CD14-positive monocyte (primary cell): Measurements from ENCODE around the gene IGFBP2. TPM values are rescaled to one million over a fixed set of nuclear protein-coding genes. Genes with fewer than 3 reads are reported as not detected.

Experiments
- DNase-seq, 3 donors: peaks; one replicate each; pipeline ENCODE4 v3.0.0-alpha.2; 2011 to 2022
- H2AFZ ChIP-seq: 2 replicates; pipeline ENCODE4 v1.6.0; 2012; ENCODE audit warnings: mild to moderate bottlenecking, low read depth, low read length, inconsistent platforms; ENCODE audit not compliant: insufficient read depth, poor library complexity, severe bottlenecking
- H3K27ac ChIP-seq, 2 donors: 1 replicate in 1 of 2; 2 replicates in 1 of 2; pipeline ENCODE4 v1.5.1; 2012 to 2013; ENCODE audit warnings: low read length in 2 of 2, control low read depth in 1 of 2, inconsistent platforms in 1 of 2, low read depth in 1 of 2, mild to moderate bottlenecking in 1 of 2
- H3K27me3 ChIP-seq, 2 donors: one replicate each; pipeline versions ENCODE4 v1.6.0 to v1.6.1; 2011 to 2013; ENCODE audit warnings: low read length in 2 of 2; ENCODE audit not compliant: control insufficient read depth in 2 of 2, insufficient read depth in 2 of 2
- H3K36me3 ChIP-seq, 2 donors: replicated peaks in 1 of 2; 1 replicate in 1 of 2; 2 replicates in 1 of 2; pipeline versions ENCODE4 v1.5.1 to v1.6.1; 2012 to 2013; ENCODE audit warnings: low read length in 2 of 2, control low read depth in 1 of 2, inconsistent platforms in 1 of 2, mild to moderate bottlenecking in 1 of 2; ENCODE audit not compliant: insufficient read depth in 2 of 2, control insufficient read depth in 1 of 2
- H3K4me1 ChIP-seq, 2 donors: 1 replicate in 1 of 2; 2 replicates in 1 of 2; pipeline versions ENCODE4 v1.5.1 to v1.6.1; 2012 to 2013; ENCODE audit warnings: low read length in 2 of 2, control low read depth in 1 of 2, inconsistent platforms in 1 of 2, mild to moderate bottlenecking in 1 of 2, moderate library complexity in 1 of 2; ENCODE audit not compliant: insufficient read depth in 2 of 2, control insufficient read depth in 1 of 2
- H3K4me2 ChIP-seq: replicated peaks from 2 replicates; pipeline ENCODE3; 2012; ENCODE audit warnings: low read length, moderate library complexity, mild to moderate bottlenecking; ENCODE audit not compliant: poor library complexity, severe bottlenecking; ENCODE audit errors: extremely low read depth
- H3K4me3 ChIP-seq, 3 experiments: fragments of 200-600 bp in 1 of 3; sonication (generic) in 1 of 3; replicated peaks in 1 of 3; 1 replicate in 2 of 3; 2 replicates in 1 of 3; pipeline ENCODE4 v1.5.1; 2011 to 2013; ENCODE audit warnings: low read length in 3 of 3, mild to moderate bottlenecking in 3 of 3, control low read depth in 2 of 3, low read depth in 2 of 3, inconsistent platforms in 1 of 3, moderate library complexity in 1 of 3
- H3K79me2 ChIP-seq: 2 replicates; pipeline ENCODE4 v1.6.0; 2012; ENCODE audit warnings: mild to moderate bottlenecking, control low read depth, inconsistent platforms, low read length, moderate library complexity; ENCODE audit not compliant: insufficient read depth
- H3K9ac ChIP-seq: 2 replicates; pipeline ENCODE4 v1.6.0; 2017; ENCODE audit warnings: low read length, mild to moderate bottlenecking; ENCODE audit not compliant: insufficient read depth, poor library complexity, severe bottlenecking
- H3K9me3 ChIP-seq, 2 donors: replicated peaks in 1 of 2; 1 replicate in 1 of 2; 2 replicates in 1 of 2; pipeline versions ENCODE4 v1.5.1 to v1.6.1; 2012 to 2013; ENCODE audit warnings: low read length in 2 of 2, control low read depth in 1 of 2; ENCODE audit not compliant: control insufficient read depth in 1 of 2, insufficient read depth in 1 of 2
- H4K20me1 ChIP-seq: 2 replicates; pipeline ENCODE4 v1.6.0; 2012; ENCODE audit warnings: mild to moderate bottlenecking, low read length, control low read depth, moderate library complexity; ENCODE audit not compliant: insufficient read depth
- H3K27ac Mint-ChIP-seq, 7 donors: one replicate each; pipeline ENCODE4 v1.8.0; 2020; ENCODE audit warnings: mild to moderate bottlenecking in 7 of 7, mixed read lengths in 7 of 7, moderate library complexity in 6 of 7, inconsistent platforms in 2 of 7
- H3K27me3 Mint-ChIP-seq, 3 donors: one replicate each; pipeline ENCODE4 v1.8.0; 2021 to 2022; ENCODE audit warnings: low read depth in 3 of 3, mild to moderate bottlenecking in 3 of 3, mixed read lengths in 3 of 3, moderate library complexity in 3 of 3, inconsistent platforms in 1 of 3
- H3K36me3 Mint-ChIP-seq, 2 donors: one replicate each; pipeline ENCODE4 v1.8.0; 2020; ENCODE audit warnings: mixed read lengths in 2 of 2, inconsistent platforms in 1 of 2, mild to moderate bottlenecking in 1 of 2
- H3K4me1 Mint-ChIP-seq: one replicate; pipeline ENCODE4 v1.8.0; 2020; ENCODE audit warnings: mild to moderate bottlenecking, mixed read lengths
- H3K4me3 Mint-ChIP-seq, 2 donors: one replicate each; pipeline ENCODE4 v1.8.0; 2020; ENCODE audit warnings: mild to moderate bottlenecking in 2 of 2, mixed read lengths in 2 of 2, moderate library complexity in 1 of 2
- H3K9me3 Mint-ChIP-seq, 7 donors: one replicate each; pipeline ENCODE4 v1.8.0; 2020 to 2022; ENCODE audit warnings: mixed read lengths in 7 of 7, mild to moderate bottlenecking in 6 of 7, moderate library complexity in 6 of 7, inconsistent platforms in 2 of 7
- CTCF ChIP-seq: fragments of 200-600 bp; IDR thresholded peaks from one replicate; pipeline ENCODE4 v1.8.0; 2022; ENCODE audit warnings: antibody characterized with exemption, mild to moderate bottlenecking
- WGBS: methylation state at CpG from one replicate; pipeline ENCODE4 v1.1.5; 2013; ENCODE audit warnings: missing lambda C conversion rate; ENCODE audit not compliant: insufficient coverage; 5-methylcytosine and 5-hydroxymethylcytosine counted together
- intact Hi-C, 2 donors: fragments of 100-400 bp; cut with micrococcal nuclease; formaldehyde crosslinking; loops; one replicate each; pipeline versions ENCODE4 v1.15.0 to v1.15.1; 2023
- polyA plus RNA-seq, 3 donors: library from polyadenylated mRNA; depleted of rRNA in 1 of 3; unstranded in 2 of 3; stranded (reverse) in 1 of 3; fragments of 300-500 nt in 2 of 3; fragments of >200 nt in 1 of 3; fragmentation: Illumina TruSeq in 2 of 3; gene quantifications; 1 replicate in 2 of 3; 2 replicates in 1 of 3; pipeline ENCODE4 v1.2.3, GENCODE V29; 2012 to 2021

Gene IGFBP2
- polyA plus RNA-seq, 3 donors: 1.6 TPM; not detected in 2

GRCh38 chr2:216644842-216645635 is 11.8 kb downstream of the IGFBP2 start:
- no peak overlapping the region for H3K27ac Mint-ChIP-seq
- Histone ChIP-seq H3K4me2 (no peak overlapping the region), H3K9me3 (no peaks in the 10 kb centered on the region), H2AFZ (no peak overlapping the region), H3K27me3 (no peaks in the 10 kb centered on the region), H3K79me2 (no peaks in the 10 kb centered on the region), H3K9ac (no peak overlapping the region), H3K4me3 (no peak overlapping the region), H3K27ac (no peak overlapping the region), H3K36me3 (no peaks in the 10 kb centered on the region), H4K20me1 (no peaks in the 10 kb centered on the region), H3K4me1 (no peaks in the 10 kb centered on the region)
- peaks cover 3% of the 10 kb centered on the region for H3K4me1 Mint-ChIP-seq
- TF ChIP-seq CTCF: no peak
- no peaks in the 10 kb centered on the region for H3K36me3 Mint-ChIP-seq
- H3K9me3 Mint-ChIP-seq: peaks cover 0 to 4% (median 0%) of the 10 kb centered on the region in 7 donors
- peaks cover 0 to 2% (median 2%) of the 10 kb centered on the region in 3 donors for H3K27me3 Mint-ChIP-seq
- intact Hi-C loops: no loop called here
- DNase-seq: no peak
- 85% methylated on average over 4 of the region's 4 CpGs for WGBS
- H3K4me3 Mint-ChIP-seq: no peak overlapping the region

GRCh38 chr2:216645636-216645950 is 12.4 kb downstream of the IGFBP2 start:
- 96% methylated on average over 2 of the region's 3 CpGs for WGBS
- Mint-ChIP-seq H3K36me3 (no peaks in the 10 kb centered on the region), H3K4me3 (no peak overlapping the region), H3K27ac (no peak overlapping the region), H3K9me3 (peaks cover 0 to 4% (median 0%) of the 10 kb centered on the region in 7 donors), H3K27me3 (peaks cover under 1 to 2% (median 2%) of the 10 kb centered on the region in 3 donors), H3K4me1 (peaks cover 3% of the 10 kb centered on the region)
- H3K9ac ChIP-seq: no peak overlapping the region
- TF ChIP-seq CTCF: no peak
- H3K4me3 ChIP-seq: no peak overlapping the region
- no peak for DNase-seq
- no peak overlapping the region for H2AFZ ChIP-seq
- no peak overlapping the region for H3K4me2 ChIP-seq
- H3K27ac ChIP-seq: no peak overlapping the region
- no peaks in the 10 kb centered on the region for H3K4me1 ChIP-seq
- intact Hi-C loops: no loop called here
- no peaks in the 10 kb centered on the region for H4K20me1 ChIP-seq
- H3K27me3 ChIP-seq: no peaks in the 10 kb centered on the region
- no peaks in the 10 kb centered on the region for H3K9me3 ChIP-seq
- no peaks in the 10 kb centered on the region for H3K36me3 ChIP-seq
- H3K79me2 ChIP-seq: no peaks in the 10 kb centered on the region
